NCI-H524 treated with DMSO at 0.1 percent for 48 hours (cell line): ENCODE data around the gene POTED.
"Not testable (repeated sequence)": the region's sequence is repeated elsewhere in the genome, so short reads cannot be mapped to it uniquely, and the experiment has no call there.

ENCODE experiments used
- DNase-seq: peaks from one replicate; lab custom pipeline; 2025; lab: John Stamatoyannopoulos, UW

Gene POTED

DNA sequence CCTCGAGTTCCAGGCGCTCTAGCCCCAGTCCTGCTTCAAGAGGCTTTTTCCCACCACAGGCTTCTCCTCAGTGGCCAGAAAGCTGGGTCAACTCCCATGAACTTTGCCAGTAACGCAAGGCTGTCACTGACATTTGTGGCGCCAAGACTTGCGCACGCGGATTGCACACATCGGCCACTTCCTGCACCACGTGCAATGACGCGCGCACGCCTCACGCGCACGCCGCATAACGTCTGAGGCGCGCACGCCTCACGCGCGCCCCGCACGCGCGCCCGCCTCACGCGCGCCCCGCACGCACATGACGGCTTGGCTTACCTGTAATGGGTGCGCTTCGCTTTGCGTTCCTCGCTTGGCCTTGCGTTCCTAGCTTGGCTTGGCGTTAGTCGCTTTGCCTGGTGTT, at the start of gene POTED:
Gene POTED (plus strand): TSS at position 301 of the 400 bp plus-strand sequence. CDS start 452 bp downstream, outside the sequence.
- not testable (repeated sequence) for DNase-seq

GRCh38 chr21:13650101-13650500, 40.5 kb downstream of the POTED start:
- not testable (repeated sequence) for DNase-seq

DNA sequence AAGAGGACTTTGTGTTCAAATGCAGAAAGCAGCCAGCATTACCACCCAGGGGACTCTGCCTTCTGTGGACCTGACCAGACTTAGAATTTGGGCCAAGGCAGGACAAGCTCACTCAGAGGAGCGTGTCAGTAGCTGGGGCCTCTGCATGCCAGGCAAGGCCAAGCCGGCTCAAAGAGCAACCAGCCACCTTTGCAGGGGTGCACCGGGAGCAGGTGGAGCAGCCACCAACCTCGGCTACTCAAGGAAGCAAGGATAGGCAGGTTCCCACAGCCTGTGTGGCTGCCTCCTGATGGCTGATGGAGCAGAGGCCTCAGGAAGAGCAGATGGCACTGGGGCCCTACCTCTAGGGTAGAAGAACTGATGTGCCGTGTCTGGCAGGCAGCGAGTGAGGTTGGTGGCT, 42.2 kb downstream of the POTED start:
- not testable (repeated sequence) for DNase-seq
